ENCODE results near the gene TMEM132E. TPM values are rescaled to one million over a fixed set of nuclear protein-coding genes. Genes with fewer than 3 reads are reported as not detected.

Gene TMEM132E
- total RNA-seq, 6 experiments from 2014 or later: not detected

DNA sequence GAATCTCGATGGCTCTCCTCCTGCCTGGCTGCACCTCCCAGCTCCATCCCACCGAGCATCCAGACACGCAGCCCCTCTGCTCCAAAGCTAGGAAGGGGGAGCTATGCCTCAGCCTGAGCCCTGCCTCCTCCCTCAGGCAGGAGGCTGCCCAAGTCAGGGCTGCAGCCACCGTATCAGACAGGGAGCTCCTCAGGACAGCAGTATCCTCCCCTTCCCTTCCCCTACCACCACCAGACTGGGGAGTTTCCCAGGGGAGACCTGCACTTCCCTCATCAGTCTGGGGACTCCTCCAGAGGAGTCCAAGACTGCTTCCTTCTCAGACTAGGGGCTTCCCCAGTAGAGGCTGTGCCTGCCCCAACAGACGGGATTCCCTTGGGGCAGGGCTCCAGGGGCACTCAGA, 17.5 kb downstream of the TMEM132E start:
- Mint-ChIP-seq H3K4me3 (no peak overlapping the region), H3K4me1 (ENCODE audit: low read depth) (no peaks in the 10 kb centered on the region), H3K9me3 (no peaks in the 10 kb centered on the region), H3K27ac (no peak overlapping the region), H3K27me3 (ENCODE audit: insufficient read depth) (peaks cover 14% of the 10 kb centered on the region), H3K36me3 (ENCODE audit: low read depth) (no peaks in the 10 kb centered on the region)
- TF ChIP-seq, protein P1, sequence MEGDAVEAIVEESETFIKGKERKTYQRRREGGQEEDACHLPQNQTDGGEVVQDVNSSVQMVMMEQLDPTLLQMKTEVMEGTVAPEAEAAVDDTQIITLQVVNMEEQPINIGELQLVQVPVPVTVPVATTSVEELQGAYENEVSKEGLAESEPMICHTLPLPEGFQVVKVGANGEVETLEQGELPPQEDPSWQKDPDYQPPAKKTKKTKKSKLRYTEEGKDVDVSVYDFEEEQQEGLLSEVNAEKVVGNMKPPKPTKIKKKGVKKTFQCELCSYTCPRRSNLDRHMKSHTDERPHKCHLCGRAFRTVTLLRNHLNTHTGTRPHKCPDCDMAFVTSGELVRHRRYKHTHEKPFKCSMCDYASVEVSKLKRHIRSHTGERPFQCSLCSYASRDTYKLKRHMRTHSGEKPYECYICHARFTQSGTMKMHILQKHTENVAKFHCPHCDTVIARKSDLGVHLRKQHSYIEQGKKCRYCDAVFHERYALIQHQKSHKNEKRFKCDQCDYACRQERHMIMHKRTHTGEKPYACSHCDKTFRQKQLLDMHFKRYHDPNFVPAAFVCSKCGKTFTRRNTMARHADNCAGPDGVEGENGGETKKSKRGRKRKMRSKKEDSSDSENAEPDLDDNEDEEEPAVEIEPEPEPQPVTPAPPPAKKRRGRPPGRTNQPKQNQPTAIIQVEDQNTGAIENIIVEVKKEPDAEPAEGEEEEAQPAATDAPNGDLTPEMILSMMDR (IDR thresholded peaks at IDR 0.05): no peak
- DNase-seq: no peak

DNA sequence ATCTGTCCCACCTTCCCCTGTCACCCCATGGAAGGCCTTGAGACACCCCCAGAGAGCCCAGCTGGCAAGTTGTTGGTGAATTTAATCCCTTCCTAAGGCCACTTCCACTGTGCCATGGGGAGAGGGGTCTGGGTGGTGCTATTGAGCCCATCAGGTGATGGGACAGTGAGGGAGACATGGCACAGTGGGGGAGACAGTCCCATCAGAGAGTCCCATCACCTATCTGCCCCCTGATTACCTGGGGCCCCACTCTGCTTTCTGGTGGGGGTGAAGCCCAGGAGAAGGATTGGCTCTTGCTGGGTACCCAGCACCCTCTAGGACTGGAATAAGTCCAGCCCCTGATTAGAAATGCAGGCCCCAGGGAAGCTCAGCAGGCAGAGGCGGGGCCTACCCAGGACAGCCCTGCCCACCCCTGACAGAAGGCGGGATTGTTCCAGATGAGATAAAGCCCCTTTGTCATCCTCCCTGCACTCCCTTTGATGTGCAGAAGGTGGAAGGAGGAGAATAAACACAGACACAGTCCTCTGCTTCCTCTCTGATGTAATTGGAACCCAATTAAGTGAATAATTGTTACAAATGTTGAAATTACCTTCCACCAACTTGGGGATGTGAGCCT, 18.9 kb downstream of the TMEM132E start:
- no peak overlapping the region for H3K27ac Mint-ChIP-seq
- TF ChIP-seq, protein P1 (IDR thresholded peaks at IDR 0.05): no peak
- peaks cover 14% of the 10 kb centered on the region for H3K27me3 Mint-ChIP-seq (ENCODE audit: insufficient read depth)
- H3K36me3 Mint-ChIP-seq (ENCODE audit: low read depth): no peaks in the 10 kb centered on the region
- no peaks in the 10 kb centered on the region for H3K4me1 Mint-ChIP-seq (ENCODE audit: low read depth)
- no peak for DNase-seq
- H3K9me3 Mint-ChIP-seq: no peaks in the 10 kb centered on the region
- H3K4me3 Mint-ChIP-seq: no peak overlapping the region

DNA sequence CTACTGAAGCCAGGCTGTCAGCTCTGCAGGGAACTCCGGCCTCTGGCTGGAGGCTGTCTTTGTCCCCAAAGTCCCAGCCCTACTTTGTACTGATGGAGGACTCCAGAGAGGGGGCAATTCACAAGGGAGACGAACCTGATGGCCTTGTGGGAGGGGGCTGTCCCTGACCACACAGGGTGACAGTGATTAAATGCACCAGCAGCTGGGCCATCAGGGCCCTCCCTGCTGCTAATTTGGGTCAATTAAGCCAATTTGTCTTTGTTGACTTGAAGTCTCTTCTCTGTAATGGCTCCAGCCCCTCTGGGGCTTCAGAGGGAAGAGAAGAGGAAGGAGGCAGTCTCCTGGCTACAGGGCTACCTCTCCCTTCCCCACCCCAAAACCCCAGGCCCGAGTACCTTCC, 22.0 kb downstream of the TMEM132E start:
- Mint-ChIP-seq H3K27me3 (ENCODE audit: insufficient read depth) (peaks cover 6% of the 10 kb centered on the region), H3K4me3 (no peak overlapping the region), H3K4me1 (ENCODE audit: low read depth) (no peaks in the 10 kb centered on the region), H3K9me3 (no peaks in the 10 kb centered on the region), H3K36me3 (ENCODE audit: low read depth) (no peaks in the 10 kb centered on the region), H3K27ac (no peak overlapping the region)
- TF ChIP-seq, protein P1 (IDR thresholded peaks at IDR 0.05): no peak
- DNase-seq: no peak

DNA sequence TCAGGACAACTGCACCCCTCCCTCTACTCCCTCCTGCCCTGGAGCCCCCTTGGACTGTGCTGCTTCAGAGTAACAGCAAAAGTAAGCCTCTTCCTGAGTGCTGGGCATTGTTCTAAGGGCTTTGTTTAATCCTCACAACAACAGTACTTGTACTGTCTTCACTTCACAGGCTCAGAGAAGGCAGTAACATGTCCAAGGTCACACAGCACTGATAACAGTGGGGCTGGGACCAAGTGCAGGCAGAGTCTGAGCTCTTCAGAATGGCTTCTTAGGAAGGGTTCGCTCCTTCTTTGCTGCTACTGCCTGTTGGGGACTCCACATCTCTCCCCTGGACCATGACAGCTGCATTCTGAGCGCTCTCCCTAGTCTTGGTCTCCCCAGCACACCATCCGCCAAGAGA, 24.6 kb downstream of the TMEM132E start:
- TF ChIP-seq, protein P1 (IDR thresholded peaks at IDR 0.05): no peak
- H3K36me3 Mint-ChIP-seq (ENCODE audit: low read depth): no peaks in the 10 kb centered on the region
- peaks cover 7% of the 10 kb centered on the region for H3K27me3 Mint-ChIP-seq (ENCODE audit: insufficient read depth)
- H3K4me3 Mint-ChIP-seq: no peak overlapping the region
- no peaks in the 10 kb centered on the region for H3K9me3 Mint-ChIP-seq
- no peak overlapping the region for H3K27ac Mint-ChIP-seq
- no peak for DNase-seq
- H3K4me1 Mint-ChIP-seq (ENCODE audit: low read depth): no peaks in the 10 kb centered on the region

DNA sequence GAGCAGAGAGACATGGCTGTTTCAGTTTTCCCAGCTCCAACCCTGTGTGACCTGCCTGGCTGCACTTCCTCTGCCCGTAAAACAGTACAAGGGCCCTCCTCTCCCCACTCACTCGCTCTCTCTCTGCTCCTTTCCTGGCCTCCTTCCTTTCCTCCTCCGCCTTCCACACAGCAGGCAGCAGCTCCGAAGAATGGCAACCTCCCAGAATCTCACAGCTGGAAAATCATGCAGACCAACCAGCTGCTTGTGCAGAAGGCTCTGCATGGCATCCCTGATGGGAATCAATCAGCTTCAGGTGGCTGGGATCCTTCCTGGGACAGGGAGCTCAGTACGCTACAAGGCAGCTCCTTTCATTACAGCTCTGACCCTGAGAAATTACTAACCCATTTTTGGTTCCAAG, 27.4 kb downstream of the TMEM132E start:
- Mint-ChIP-seq H3K4me3 (no peak overlapping the region), H3K9me3 (no peaks in the 10 kb centered on the region), H3K4me1 (ENCODE audit: low read depth) (no peaks in the 10 kb centered on the region), H3K36me3 (ENCODE audit: low read depth) (no peaks in the 10 kb centered on the region), H3K27ac (no peak overlapping the region), H3K27me3 (ENCODE audit: insufficient read depth) (peaks cover 8% of the 10 kb centered on the region; the same call in 1 of the 2 replicates)
- TF ChIP-seq, protein P1 (IDR thresholded peaks at IDR 0.05): no peak
- no peak for DNase-seq
